ENCODE results near the gene MSRB3. TPM values are rescaled to one million over a fixed set of nuclear protein-coding genes. Genes with fewer than 3 reads are reported as not detected.
A peak's percentile ranks its signal among the peaks of the same experiment; 100 is the strongest.

The MSRB3 gene
- total and polyA plus RNA-seq, 12 donors: 44.7 to 169 (median 119) TPM

GRCh38 chr12:65287426-65287825 is 8.9 kb downstream of the MSRB3 start:
- H3K36me3 ChIP-seq: peaks cover 0 to 16% (median 0%) of the 10 kb centered on the region in 9 donors
- WGBS, 2 donors: 80 to 90% methylated on average over 2 of the region's 2 CpGs
- no peaks in the 10 kb centered on the region for H3K9me3 ChIP-seq
- H3K27ac ChIP-seq: no peak overlapping the region
- H3K4me3 ChIP-seq: no peak overlapping the region
- no peak for ATAC-seq
- H3K4me1 ChIP-seq: peaks cover 0 to 46% (median 15%) of the 10 kb centered on the region in 9 donors
- DNase-seq: no peak
- intact Hi-C loops (cut with DNase I): no loop called here
- H3K27me3 ChIP-seq: no peaks in the 10 kb centered on the region
- TF ChIP-seq CTCF (IDR thresholded peaks at IDR 0.05): no peak

GRCh38 chr12:65292241-65292640 is 13.8 kb downstream of the MSRB3 start:
- ATAC-seq (no peak), DNase-seq (no peak)
- Histone ChIP-seq H3K9me3 (no peaks in the 10 kb centered on the region), H3K27ac (no peak overlapping the region), H3K36me3 (no peaks in the 10 kb centered on the region), H3K27me3 (no peaks in the 10 kb centered on the region), H3K4me1 (peaks cover 0 to 36% (median 16%) of the 10 kb centered on the region in 9 donors), H3K4me3 (no peak overlapping the region)
- 97 to 98% methylated on average over 2 of the region's 2 CpGs for WGBS, 2 donors
- intact Hi-C loops (cut with DNase I): no loop called here
- no peak for TF ChIP-seq CTCF (IDR thresholded peaks at IDR 0.05)

- peaks cover 0 to 40% (median 18%) of the 10 kb centered on the region in 9 donors for H3K4me1 ChIP-seq
- H3K4me3 ChIP-seq: no peak overlapping the region
- ATAC-seq (no peak), DNase-seq (no peak)
- TF ChIP-seq CTCF (IDR thresholded peaks at IDR 0.05): no peak
- 76 to 77% methylated on average over 1 of the region's 1 CpG for WGBS, 2 donors
- no peaks in the 10 kb centered on the region for H3K27me3 ChIP-seq
- intact Hi-C loops (cut with DNase I): no loop called here
- no peak overlapping the region for H3K27ac ChIP-seq
- no peaks in the 10 kb centered on the region for H3K36me3 ChIP-seq
- H3K9me3 ChIP-seq: no peaks in the 10 kb centered on the region
These were observed 15.3 kb downstream of the MSRB3 start for GRCh38 chr12:65293735-65294134.

GRCh38 chr12:65294641-65295262 is 16.3 kb downstream of the MSRB3 start:
- DNase-seq (no peak), ATAC-seq (peak in 2 of 8 donors; percentile 54 to 74)
- WGBS, 2 donors: 71 to 75% methylated on average over 4 of the region's 4 CpGs
- Histone ChIP-seq H3K27ac (no peak overlapping the region), H3K9me3 (no peaks in the 10 kb centered on the region), H3K4me1 (peaks cover 0 to 49% (median 22%) of the 10 kb centered on the region in 9 donors), H3K27me3 (no peaks in the 10 kb centered on the region), H3K36me3 (no peaks in the 10 kb centered on the region), H3K4me3 (no peak overlapping the region)
- intact Hi-C loops (cut with DNase I): no loop called here
- no peak for TF ChIP-seq CTCF (IDR thresholded peaks at IDR 0.05)
